NCI-H1694 treated with DMSO at 0.1 percent for 48 hours (cell line): ENCODE results near the gene ACAP1.
"Not testable (repeated sequence)": the region's sequence is repeated elsewhere in the genome, so short reads cannot be mapped to it uniquely, and the experiment has no call there.

ENCODE experiments used
- DNase-seq: peaks from one replicate; lab custom pipeline; 2025; lab: John Stamatoyannopoulos, UW

ACAP1 gene

GRCh38 chr17:7356072-7356549 lies 19.8 kb downstream of the ACAP1 start:
- DNase-seq = peak; percentile 56

- no peak for DNase-seq
These were observed 20.4 kb downstream of the ACAP1 start for GRCh38 chr17:7356756-7357155.

GRCh38 chr17:7357381-7357780 lies 21.1 kb downstream of the ACAP1 start:
- no peak for DNase-seq

- no peak for DNase-seq
These were observed 25.6 kb downstream of the ACAP1 start for GRCh38 chr17:7361906-7362305.

- no peak for DNase-seq
These were observed 27.0 kb downstream of the ACAP1 start for GRCh38 chr17:7363311-7363710.

GRCh38 chr17:7365963-7366362 lies 29.6 kb downstream of the ACAP1 start:
- not testable (repeated sequence) for DNase-seq

GRCh38 chr17:7367083-7367482 lies 30.8 kb downstream of the ACAP1 start:
- DNase-seq = no peak

- no peak for DNase-seq
These were observed 31.7 kb downstream of the ACAP1 start for GRCh38 chr17:7367918-7368598.

- DNase-seq = not testable (repeated sequence)
These were observed 32.3 kb downstream of the ACAP1 start for GRCh38 chr17:7368599-7368994.

GRCh38 chr17:7369825-7370224 lies 33.5 kb downstream of the ACAP1 start:
- no peak for DNase-seq

GRCh38 chr17:7370853-7371252 lies 34.5 kb downstream of the ACAP1 start:
- DNase-seq = no peak

GRCh38 chr17:7374353-7374752 lies 38.0 kb downstream of the ACAP1 start:
- no peak for DNase-seq

GRCh38 chr17:7379134-7379533 lies 42.8 kb downstream of the ACAP1 start:
- DNase-seq = no peak

- peak; percentile 8 for DNase-seq
These were observed 44.0 kb downstream of the ACAP1 start for GRCh38 chr17:7380321-7380720.

- no peak for DNase-seq
These were observed 44.7 kb downstream of the ACAP1 start, which contains the start of gene TNK1 for GRCh38 chr17:7380855-7381683. Gene TNK1 (plus strand): TSS chr17:7381089. CDS start chr17:7382927, 1,838 bp downstream.

- DNase-seq = no peak
These were observed 46.6 kb downstream of the ACAP1 start for GRCh38 chr17:7382901-7383300.

GRCh38 chr17:7383371-7383741 lies 47.0 kb downstream of the ACAP1 start:
- DNase-seq = no peak

GRCh38 chr17:7383742-7384488 lies 47.6 kb downstream of the ACAP1 start:
- no peak for DNase-seq

- DNase-seq = no peak
These were observed 48.3 kb downstream of the ACAP1 start for GRCh38 chr17:7384489-7385081.

- no peak for DNase-seq
These were observed 52.5 kb downstream of the ACAP1 start for GRCh38 chr17:7388856-7389255.

GRCh38 chr17:7389924-7390910 lies 53.9 kb downstream of the ACAP1 start:
- no peak for DNase-seq
